Astrocyte (in vitro differentiated cells and primary cell): ENCODE data around the gene NSMF.

Experiments
- EZH2 ChIP-seq: IDR thresholded peaks from 2 replicates; pipeline ENCODE4 v1.6.1; 2012; ENCODE audit warnings: mild to moderate bottlenecking, low read length, inconsistent platforms; ENCODE audit not compliant: insufficient read depth
- TF ChIP-seq, protein P1 (sequence below): IDR thresholded peaks from 2 replicates; pipeline ENCODE4 v1.5.1; 2011; ENCODE audit warnings: low read depth, mild to moderate bottlenecking, inconsistent platforms, low read length, moderate library complexity; ENCODE audit not compliant: insufficient read depth

DNA sequence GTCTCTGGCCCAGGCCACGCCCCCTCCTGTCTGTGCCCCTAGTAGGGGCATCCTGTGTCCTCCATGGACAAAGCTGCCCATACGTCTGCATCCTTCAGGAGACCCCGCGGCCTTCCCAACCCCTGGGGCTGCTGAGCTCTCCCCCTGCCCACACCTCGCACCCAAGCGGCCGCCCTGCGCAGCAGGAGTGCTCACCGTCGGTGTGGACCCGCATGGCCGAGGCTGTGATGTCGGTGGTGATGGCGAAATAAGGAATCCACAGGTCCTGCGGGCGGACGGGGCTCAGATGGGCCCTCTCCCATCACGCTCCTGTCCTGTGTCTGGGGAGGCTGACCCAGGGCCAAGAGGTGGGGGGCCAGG lies 4.8 kb upstream of the NSMF start:
- TF ChIP-seq, protein P1, sequence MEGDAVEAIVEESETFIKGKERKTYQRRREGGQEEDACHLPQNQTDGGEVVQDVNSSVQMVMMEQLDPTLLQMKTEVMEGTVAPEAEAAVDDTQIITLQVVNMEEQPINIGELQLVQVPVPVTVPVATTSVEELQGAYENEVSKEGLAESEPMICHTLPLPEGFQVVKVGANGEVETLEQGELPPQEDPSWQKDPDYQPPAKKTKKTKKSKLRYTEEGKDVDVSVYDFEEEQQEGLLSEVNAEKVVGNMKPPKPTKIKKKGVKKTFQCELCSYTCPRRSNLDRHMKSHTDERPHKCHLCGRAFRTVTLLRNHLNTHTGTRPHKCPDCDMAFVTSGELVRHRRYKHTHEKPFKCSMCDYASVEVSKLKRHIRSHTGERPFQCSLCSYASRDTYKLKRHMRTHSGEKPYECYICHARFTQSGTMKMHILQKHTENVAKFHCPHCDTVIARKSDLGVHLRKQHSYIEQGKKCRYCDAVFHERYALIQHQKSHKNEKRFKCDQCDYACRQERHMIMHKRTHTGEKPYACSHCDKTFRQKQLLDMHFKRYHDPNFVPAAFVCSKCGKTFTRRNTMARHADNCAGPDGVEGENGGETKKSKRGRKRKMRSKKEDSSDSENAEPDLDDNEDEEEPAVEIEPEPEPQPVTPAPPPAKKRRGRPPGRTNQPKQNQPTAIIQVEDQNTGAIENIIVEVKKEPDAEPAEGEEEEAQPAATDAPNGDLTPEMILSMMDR = no peak
- TF ChIP-seq EZH2 = no peak
